Hematopoietic multipotent progenitor cell (in vitro differentiated cells): ENCODE results near the gene NCOA1. TPM values are rescaled to one million over a fixed set of nuclear protein-coding genes. Genes with fewer than 3 reads are reported as not detected.
"Not testable (repeated sequence)": the region's sequence is repeated elsewhere in the genome, so short reads cannot be mapped to it uniquely, and the experiment has no call there.

Experiments
- DNase-seq, 3 donors: peaks; one replicate each; pipeline ENCODE4 v3.0.0-alpha.2; 2011 to 2015; ENCODE audit warnings: low read depth in 2 of 3, low spot score in 2 of 3
- total RNA-seq: library from RNA; depleted of rRNA; stranded (reverse); fragments of >200 nt; gene quantifications from one replicate; pipeline ENCODE4 v1.2.3, GENCODE V29; 2012

The NCOA1 gene
- total RNA-seq, 1 donor: 33.9 TPM

- not testable (repeated sequence) for DNase-seq
Observed at GRCh38 chr2:24531610-24532009, 40.6 kb downstream of the NCOA1 start.

DNA sequence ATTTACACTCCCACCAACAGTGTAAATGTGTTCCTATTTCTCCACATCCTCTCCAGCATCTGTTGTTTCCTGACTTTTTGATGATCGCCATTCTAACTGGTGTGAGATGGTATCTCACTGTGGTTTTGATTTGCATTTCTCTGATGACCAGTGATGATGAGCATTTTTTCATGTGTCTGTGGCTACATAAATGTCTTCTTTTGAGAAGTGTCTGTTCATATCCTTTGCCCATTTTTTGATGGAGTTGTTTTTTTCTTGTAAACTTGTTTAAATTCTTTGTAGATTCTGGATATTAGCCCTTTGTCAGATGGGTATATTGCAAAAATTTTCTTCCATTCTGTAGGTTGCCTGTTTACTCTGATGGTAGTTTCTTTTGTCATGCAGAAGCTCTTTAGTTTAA lies 41.0 kb downstream of the NCOA1 start:
- DNase-seq: not testable (repeated sequence)

GRCh38 chr2:24533574-24533973 lies 42.5 kb downstream of the NCOA1 start:
- not testable (repeated sequence) for DNase-seq

DNA sequence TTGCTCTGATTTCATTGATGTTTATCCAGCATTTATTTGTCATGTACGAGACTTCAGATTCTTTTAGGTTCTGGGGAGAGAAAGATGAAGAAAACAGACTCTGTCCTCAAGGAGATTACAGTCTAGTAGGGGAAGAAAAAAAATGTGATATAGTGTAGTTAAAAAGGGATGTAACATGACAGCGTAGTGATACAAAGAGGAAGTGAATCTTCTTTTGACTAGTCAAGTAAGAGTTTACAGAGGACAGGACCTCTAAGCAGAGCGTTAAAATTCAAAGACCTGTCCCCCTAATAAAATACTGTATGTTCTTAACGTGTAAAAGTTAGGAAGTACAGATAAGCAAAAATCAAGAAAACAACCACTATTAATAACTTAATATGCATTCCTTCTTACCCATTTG lies 47.7 kb downstream of the NCOA1 start:
- no peak for DNase-seq

- DNase-seq: no peak
Observed at GRCh38 chr2:24539258-24539657, 48.2 kb downstream of the NCOA1 start.

- DNase-seq: no peak
Observed at GRCh38 chr2:24540011-24540477, 49.0 kb downstream of the NCOA1 start.

DNA sequence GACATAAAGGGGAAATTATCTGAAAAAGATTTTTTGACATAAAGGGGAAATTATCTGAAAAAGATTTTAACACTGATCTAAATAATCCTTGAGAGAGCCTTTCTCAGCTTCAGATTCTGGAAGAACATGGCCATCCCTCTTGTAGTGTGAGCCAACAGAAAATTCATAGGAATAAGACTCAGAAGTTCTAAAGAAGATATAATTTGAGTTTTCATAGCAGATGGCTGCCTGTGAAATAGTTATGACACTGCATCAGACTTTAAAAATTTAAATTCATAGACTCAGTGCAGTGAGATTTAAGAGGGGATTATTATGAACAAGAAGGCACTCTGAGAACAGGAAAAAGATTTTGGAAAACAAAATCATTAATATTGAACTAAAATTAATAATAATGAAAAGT lies 50.6 kb downstream of the NCOA1 start:
- no peak for DNase-seq

- DNase-seq: no peak
Observed at GRCh38 chr2:24542269-24542872, 51.3 kb downstream of the NCOA1 start.

DNA sequence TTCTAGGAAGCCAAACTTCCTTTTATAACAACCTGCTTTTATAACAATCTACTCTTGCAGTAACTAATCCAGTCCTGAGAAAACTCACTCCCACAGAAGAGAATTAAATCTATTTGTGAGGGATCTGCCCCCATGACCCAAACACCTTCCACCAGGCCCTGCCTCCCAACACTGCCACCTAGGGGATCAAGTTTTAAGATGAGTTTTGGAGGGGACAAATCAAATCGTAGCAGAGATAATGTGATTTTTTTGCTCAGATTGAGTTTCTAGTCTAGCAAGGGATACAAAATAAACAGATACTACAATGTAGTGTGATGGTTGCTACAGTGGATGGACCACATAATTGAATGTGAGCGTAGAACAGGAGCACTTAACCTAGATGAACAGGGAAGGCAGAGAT lies 52.2 kb downstream of the NCOA1 start:
- DNase-seq: no peak

GRCh38 chr2:24544456-24545115 lies 53.5 kb downstream of the NCOA1 start:
- no peak for DNase-seq

GRCh38 chr2:24546669-24547068 lies 55.6 kb downstream of the NCOA1 start:
- no peak for DNase-seq

DNA sequence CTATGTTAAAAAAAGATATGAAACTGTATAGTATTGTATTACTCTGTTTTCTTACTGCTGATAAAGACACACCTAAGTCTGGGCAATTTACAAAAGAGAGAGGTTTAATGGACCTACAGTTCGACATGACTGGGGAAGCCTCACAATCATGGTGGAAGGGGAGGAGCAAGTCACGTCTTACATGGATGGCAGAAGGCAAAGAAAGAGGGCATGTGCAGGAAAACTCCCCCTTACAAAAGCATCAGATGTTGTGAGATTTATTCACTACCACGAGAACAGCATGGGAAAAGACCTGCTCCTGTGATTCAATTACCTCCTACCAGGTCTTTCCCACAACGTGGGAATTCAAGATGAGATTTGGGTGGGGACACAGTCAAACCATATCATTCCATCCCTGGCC lies 57.0 kb downstream of the NCOA1 start:
- DNase-seq: no peak

GRCh38 chr2:24550301-24550700 lies 59.2 kb downstream of the NCOA1 start:
- not testable (repeated sequence) for DNase-seq

DNA sequence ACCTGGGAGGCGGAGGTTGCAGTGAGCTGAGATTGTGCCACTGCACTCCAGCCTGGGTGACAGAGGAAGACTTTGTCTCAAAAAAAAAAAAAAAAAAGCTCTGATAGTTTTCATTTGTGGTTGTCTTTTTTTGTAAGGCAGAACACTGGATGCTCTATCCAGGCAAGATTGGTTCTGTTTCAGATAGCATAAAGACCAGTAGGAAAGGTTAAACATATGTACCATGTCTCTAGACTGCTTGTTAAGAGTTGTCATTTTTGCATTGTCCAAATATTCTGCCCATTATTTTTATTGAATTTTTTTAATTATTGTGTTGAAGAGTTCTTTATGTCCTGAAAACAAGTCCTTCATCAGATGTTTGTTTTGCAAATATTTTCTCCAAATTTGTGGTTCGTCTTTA lies 60.0 kb downstream of the NCOA1 start:
- no peak for DNase-seq

DNA sequence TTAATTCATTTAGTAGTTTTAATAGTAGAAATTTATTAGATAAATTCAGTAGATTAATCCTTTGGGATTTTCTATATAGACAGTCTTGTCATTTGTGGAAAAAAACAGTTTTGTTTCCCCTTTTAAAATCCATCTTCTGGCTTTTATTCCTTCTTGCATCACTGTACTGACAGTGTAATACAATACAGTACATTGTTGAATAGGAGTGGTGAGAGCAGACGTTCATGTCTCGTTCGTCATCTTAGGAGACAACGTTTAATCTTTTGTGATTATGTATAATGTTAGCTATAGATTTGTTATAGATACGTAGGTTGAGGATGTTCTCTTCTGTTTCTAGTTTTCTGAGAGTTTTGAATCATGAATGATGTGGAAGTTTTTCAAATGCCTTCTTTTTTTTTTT lies 61.8 kb downstream of the NCOA1 start:
- DNase-seq: no peak

GRCh38 chr2:24558781-24559472 lies 67.9 kb downstream of the NCOA1 start:
- no peak for DNase-seq

- DNase-seq: no peak
Observed at GRCh38 chr2:24559473-24560113, 68.5 kb downstream of the NCOA1 start.

- no peak for DNase-seq
Observed at GRCh38 chr2:24565537-24565936, 74.5 kb downstream of the NCOA1 start.

DNA sequence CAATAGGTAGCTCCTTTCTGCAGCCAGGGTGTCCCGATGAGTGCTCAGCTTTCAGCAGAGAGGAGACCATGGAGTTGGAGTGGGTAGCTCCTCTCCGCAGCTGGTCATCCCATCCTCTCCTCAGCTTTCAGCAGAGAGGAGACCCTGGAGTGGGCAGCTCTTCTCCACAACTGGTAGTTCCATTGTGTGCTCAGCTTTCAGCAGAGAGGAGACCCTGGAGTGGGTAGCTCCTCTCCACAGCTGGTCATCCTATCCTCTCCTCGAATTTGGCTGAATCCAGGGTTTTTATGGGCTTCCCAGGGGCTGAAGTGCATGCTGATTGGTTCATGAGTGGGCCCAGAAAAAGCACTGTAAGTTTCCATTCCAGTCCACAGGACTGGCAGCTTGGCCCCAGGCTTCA lies 75.2 kb downstream of the NCOA1 start:
- DNase-seq: no peak

- DNase-seq: no peak
Observed at GRCh38 chr2:24566630-24567029, 75.6 kb downstream of the NCOA1 start.

- no peak for DNase-seq
Observed at GRCh38 chr2:24568551-24568950, 77.5 kb downstream of the NCOA1 start.
